Activated T-cell treated with anti-CD3 and anti-CD28 coated beads, Interleukin-2, amount 50 U/mL, for 72 hours (primary cell): ENCODE results near the gene ZFP91. TPM values are rescaled to one million over a fixed set of nuclear protein-coding genes. Genes with fewer than 3 reads are reported as not detected.

Experiments
- ATAC-seq, 2 donors: fragments of 150-1000 bp; cut with Tn5 transposase; replicated peaks in 1 of 2; 2 replicates each; pipeline ENCODE4 v1.10.0; 2021; ENCODE audit warnings: moderate library complexity in 2 of 2, mild to moderate bottlenecking in 1 of 2
- DNase-seq, 2 donors: peaks; one replicate each; pipeline ENCODE4 v3.0.0; 2021 to 2022; ENCODE audit warnings: mixed read lengths in 1 of 2
- H3K27ac Mint-ChIP-seq: one replicate; pipeline ENCODE4 v1.8.0; 2022; ENCODE audit warnings: mild to moderate bottlenecking, moderate library complexity, mixed read lengths
- H3K27me3 Mint-ChIP-seq: one replicate; pipeline ENCODE4 v1.8.0; 2022; ENCODE audit warnings: low read depth, mixed read lengths
- H3K36me3 Mint-ChIP-seq, 2 donors: one replicate each; pipeline ENCODE4 v1.8.0; 2022; ENCODE audit warnings: mixed read lengths in 2 of 2, mild to moderate bottlenecking in 1 of 2; ENCODE audit not compliant: insufficient read depth in 2 of 2
- H3K4me1 Mint-ChIP-seq: one replicate; pipeline ENCODE4 v1.8.0; 2022; ENCODE audit warnings: low read depth, mixed read lengths
- H3K4me3 Mint-ChIP-seq, 2 donors: one replicate each; pipeline ENCODE4 v1.8.0; 2022; ENCODE audit warnings: mild to moderate bottlenecking in 2 of 2, mixed read lengths in 2 of 2, moderate library complexity in 2 of 2
- H3K9me3 Mint-ChIP-seq, 2 donors: one replicate each; pipeline ENCODE4 v1.8.0; 2022; ENCODE audit warnings: mixed read lengths in 2 of 2
- total RNA-seq, 2 donors: library from RNA; stranded (reverse); gene quantifications; one replicate each; pipeline ENCODE4 v1.2.3, GENCODE V29; 2022

The ZFP91 gene
- total RNA-seq, 2 donors from 2014 or later, result 43.4 to 48.4 TPM

DNA sequence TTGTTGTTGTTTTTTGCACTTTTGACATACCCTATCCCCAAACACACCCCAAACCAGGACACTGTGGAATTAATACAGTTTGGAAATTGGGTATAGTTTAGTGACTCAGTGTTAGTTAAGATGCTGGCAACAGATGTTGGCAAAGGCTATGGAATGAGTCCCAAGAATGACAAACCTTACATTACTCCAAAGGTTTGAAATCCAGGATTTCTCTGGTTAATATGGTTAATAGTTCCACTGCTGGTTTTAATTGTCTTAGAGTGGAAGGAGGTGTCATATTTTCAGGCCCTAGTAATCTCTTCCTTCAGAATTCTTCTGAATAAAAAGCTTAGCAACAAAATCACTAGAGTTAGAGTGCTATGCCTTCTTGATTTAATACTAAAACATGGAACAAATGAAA, 4.0 kb upstream of the ZFP91 start:
- peak overlapping the region; percentile 86 to 89 for H3K4me3 Mint-ChIP-seq
- peaks cover 54% of the 10 kb centered on the region for H3K4me1 Mint-ChIP-seq
- H3K36me3 Mint-ChIP-seq, result peaks cover 20 to 25% of the 10 kb centered on the region in 2 donors
- DNase-seq (no peak), ATAC-seq (no peak)
- no peaks in the 10 kb centered on the region for H3K27me3 Mint-ChIP-seq
- no peaks in the 10 kb centered on the region for H3K9me3 Mint-ChIP-seq
- H3K27ac Mint-ChIP-seq, result peak overlapping the region; percentile 97

GRCh38 chr11:58575377-58576020, 3.4 kb upstream of the ZFP91 start, which contains the start of gene LPXN:
Gene LPXN, minus strand, starts transcription at chr11:58575856. Its CDS starts 84 bp downstream, at chr11:58575772.
- peaks cover 48% of the 10 kb centered on the region for H3K4me1 Mint-ChIP-seq
- peaks cover 19 to 25% of the 10 kb centered on the region in 2 donors for H3K36me3 Mint-ChIP-seq
- H3K4me3 Mint-ChIP-seq, result peak within 1 kb of the TSS; percentile 86 to 89
- H3K9me3 Mint-ChIP-seq, result no peaks in the 10 kb centered on the region
- peak in 1 of 2 donors; percentile 2 for ATAC-seq
- no peaks in the 10 kb centered on the region for H3K27me3 Mint-ChIP-seq
- peak; percentile 52 to 57 for DNase-seq
- peak within 1 kb of the TSS; percentile 97 for H3K27ac Mint-ChIP-seq

GRCh38 chr11:58576887-58577471, 1.9 kb upstream of the ZFP91 start:
- Mint-ChIP-seq H3K4me3 (peak overlapping the region; percentile 86 to 89), H3K36me3 (peaks cover 17 to 19% of the 10 kb centered on the region in 2 donors), H3K27ac (peak overlapping the region; percentile 97), H3K27me3 (no peaks in the 10 kb centered on the region), H3K9me3 (no peaks in the 10 kb centered on the region), H3K4me1 (peaks cover 53% of the 10 kb centered on the region)
- DNase-seq (no peak), ATAC-seq (no peak)

- Mint-ChIP-seq H3K4me1 (peaks cover 55% of the 10 kb centered on the region), H3K4me3 (peak overlapping the region; percentile 86 to 89), H3K27me3 (no peaks in the 10 kb centered on the region), H3K36me3 (peaks cover 17 to 22% of the 10 kb centered on the region in 2 donors), H3K9me3 (no peaks in the 10 kb centered on the region), H3K27ac (peak overlapping the region; percentile 97)
- DNase-seq, result peak; percentile 77 to 88
- peak; percentile 62 to 63 for ATAC-seq
Observed at GRCh38 chr11:58577555-58578135, 1.2 kb upstream of the ZFP91 start.

- H3K9me3 Mint-ChIP-seq, result no peaks in the 10 kb centered on the region
- peaks cover 17 to 22% of the 10 kb centered on the region in 2 donors for H3K36me3 Mint-ChIP-seq
- H3K4me1 Mint-ChIP-seq, result peaks cover 59% of the 10 kb centered on the region
- H3K4me3 Mint-ChIP-seq, result peak overlapping the region; percentile 86 to 89
- DNase-seq, result peak; percentile 91 to 92
- H3K27me3 Mint-ChIP-seq, result no peaks in the 10 kb centered on the region
- peak overlapping the region; percentile 97 for H3K27ac Mint-ChIP-seq
- no peak for ATAC-seq
Observed at GRCh38 chr11:58578136-58578634, 678 bp upstream of the ZFP91 start.

DNA sequence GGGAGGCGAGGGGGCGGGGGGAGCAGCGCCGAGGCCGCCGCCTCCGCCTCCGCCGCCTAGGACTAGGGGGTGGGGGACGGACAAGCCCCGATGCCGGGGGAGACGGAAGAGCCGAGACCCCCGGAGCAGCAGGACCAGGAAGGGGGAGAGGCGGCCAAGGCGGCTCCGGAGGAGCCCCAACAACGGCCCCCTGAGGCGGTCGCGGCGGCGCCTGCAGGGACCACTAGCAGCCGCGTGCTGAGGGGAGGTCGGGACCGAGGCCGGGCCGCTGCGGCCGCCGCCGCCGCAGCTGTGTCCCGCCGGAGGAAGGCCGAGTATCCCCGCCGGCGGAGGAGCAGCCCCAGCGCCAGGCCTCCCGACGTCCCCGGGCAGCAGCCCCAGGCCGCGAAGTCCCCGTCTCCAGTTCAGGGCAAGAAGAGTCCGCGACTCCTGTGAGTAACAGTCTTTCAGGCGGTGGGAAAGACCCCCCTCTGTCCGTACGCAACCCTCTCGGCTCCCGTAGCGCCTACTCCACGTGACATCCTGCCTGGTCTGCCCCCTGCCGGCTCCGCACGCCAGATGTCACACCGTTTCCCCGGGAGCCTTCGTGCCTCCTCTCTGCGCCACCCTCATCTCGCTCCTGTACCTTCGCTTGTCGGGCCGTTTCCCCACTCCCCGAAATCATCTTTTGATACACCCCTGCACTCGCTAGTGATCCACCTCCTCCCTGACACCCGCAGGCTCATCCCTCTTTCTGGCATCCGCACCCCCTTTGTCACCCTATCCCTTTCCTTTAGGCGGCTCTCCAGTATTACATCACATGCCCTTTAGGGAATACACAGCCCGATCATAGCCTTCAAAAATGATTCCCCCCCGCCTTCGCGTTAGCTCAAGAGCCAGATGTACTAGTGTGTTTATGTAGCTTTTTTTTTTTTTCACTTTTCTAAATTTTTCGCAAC, 598 bp downstream of the ZFP91 start:
- H3K27me3 Mint-ChIP-seq, result no peaks in the 10 kb centered on the region
- ATAC-seq, result peak; percentile 47 to 51
- peak overlapping the region; percentile 86 to 98 for H3K4me3 Mint-ChIP-seq
- peaks cover 62% of the 10 kb centered on the region for H3K4me1 Mint-ChIP-seq
- H3K9me3 Mint-ChIP-seq, result no peaks in the 10 kb centered on the region
- H3K27ac Mint-ChIP-seq, result peak overlapping the region; percentile 100
- peak; percentile 91 to 96 for DNase-seq
- peaks cover 17 to 23% of the 10 kb centered on the region in 2 donors for H3K36me3 Mint-ChIP-seq

GRCh38 chr11:58580311-58580710, 1.4 kb downstream of the ZFP91 start:
- no peaks in the 10 kb centered on the region for H3K27me3 Mint-ChIP-seq
- H3K4me3 Mint-ChIP-seq, result peak overlapping the region; percentile 86 to 98
- ATAC-seq (no peak), DNase-seq (no peak)
- peaks cover 13 to 18% of the 10 kb centered on the region in 2 donors for H3K36me3 Mint-ChIP-seq
- H3K27ac Mint-ChIP-seq, result peak overlapping the region; percentile 100
- H3K4me1 Mint-ChIP-seq, result peaks cover 65% of the 10 kb centered on the region
- H3K9me3 Mint-ChIP-seq, result no peaks in the 10 kb centered on the region

GRCh38 chr11:58582437-58582836, 3.6 kb downstream of the ZFP91 start:
- no peak for DNase-seq
- H3K4me1 Mint-ChIP-seq, result peaks cover 61% of the 10 kb centered on the region
- peak overlapping the region; percentile 85 to 86 for H3K4me3 Mint-ChIP-seq
- peak overlapping the region; percentile 64 for H3K27ac Mint-ChIP-seq
- H3K9me3 Mint-ChIP-seq, result no peaks in the 10 kb centered on the region
- peaks cover 14 to 29% of the 10 kb centered on the region in 2 donors for H3K36me3 Mint-ChIP-seq
- no peaks in the 10 kb centered on the region for H3K27me3 Mint-ChIP-seq
- no peak for ATAC-seq

DNA sequence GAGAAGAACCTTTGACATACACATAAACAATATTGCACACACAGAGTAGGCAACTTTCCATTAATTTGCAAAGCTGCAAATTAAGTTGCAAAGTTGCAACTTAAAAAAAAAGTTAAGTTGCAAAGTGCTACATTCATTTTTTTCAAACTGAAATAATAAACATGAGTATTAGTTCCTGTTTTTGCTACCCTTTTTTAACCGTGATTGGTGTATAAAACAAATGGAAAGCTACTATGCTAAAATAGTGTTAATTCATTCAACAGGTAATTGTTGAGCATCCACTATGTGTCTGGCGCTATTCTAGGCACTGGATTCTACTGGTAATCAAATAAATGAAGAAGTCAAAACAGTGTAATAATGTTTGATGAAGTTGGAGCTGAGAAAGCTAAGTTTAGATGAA, 8.1 kb downstream of the ZFP91 start:
- Mint-ChIP-seq H3K36me3 (peaks cover 4 to 29% of the 10 kb centered on the region in 2 donors), H3K27ac (peak overlapping the region; percentile 4)

GRCh38 chr11:58591659-58592058, 12.8 kb downstream of the ZFP91 start:
- ATAC-seq (no peak), DNase-seq (no peak)
- H3K4me1 Mint-ChIP-seq, result peaks cover 85% of the 10 kb centered on the region
- H3K4me3 Mint-ChIP-seq, result peak overlapping the region; percentile 31 to 39
- H3K27me3 Mint-ChIP-seq, result no peaks in the 10 kb centered on the region
- H3K36me3 Mint-ChIP-seq, result peaks cover 9 to 28% of the 10 kb centered on the region in 2 donors
- H3K9me3 Mint-ChIP-seq, result no peaks in the 10 kb centered on the region
- peak overlapping the region; percentile 58 for H3K27ac Mint-ChIP-seq

More for the DNA sequence above, 8.1 kb downstream of the ZFP91 start:
- Mint-ChIP-seq H3K4me1 (peaks cover 81% of the 10 kb centered on the region), H3K9me3 (no peaks in the 10 kb centered on the region), H3K4me3 (no peak overlapping the region), H3K27me3 (no peaks in the 10 kb centered on the region)
- no peak for DNase-seq
- no peak for ATAC-seq

DNA sequence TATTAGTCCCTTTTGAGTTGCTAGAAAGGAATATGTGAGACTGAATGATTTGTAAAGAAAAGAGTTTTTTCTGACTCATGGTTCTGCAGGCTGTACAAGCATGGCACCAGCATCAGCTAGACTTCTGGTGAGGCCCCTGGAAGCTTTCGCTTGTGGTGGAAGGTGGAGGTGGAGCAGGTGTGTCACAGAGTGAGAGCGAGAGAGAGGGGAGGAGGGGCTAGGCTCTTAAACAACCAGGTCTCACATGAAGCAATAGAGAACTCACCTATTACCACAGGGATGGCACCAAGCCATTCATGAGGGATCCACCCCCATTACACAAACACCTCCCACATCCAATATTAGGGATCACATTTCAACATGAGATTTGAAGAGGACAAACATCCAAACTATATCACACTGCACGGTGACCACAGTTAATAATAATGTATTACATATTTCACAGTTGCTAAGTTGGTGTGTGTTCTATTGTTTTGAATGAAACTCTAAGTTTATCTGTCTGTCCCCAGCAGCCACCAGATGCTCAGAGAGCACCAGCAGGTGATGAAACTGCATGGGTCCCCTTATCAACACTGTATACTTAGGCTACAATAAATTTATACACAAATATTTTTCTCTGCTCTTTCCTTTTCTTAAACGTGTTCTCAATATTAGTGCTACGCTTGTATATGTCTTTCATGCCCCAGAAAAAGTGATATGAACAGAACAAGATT, 14.1 kb downstream of the ZFP91 start:
- H3K36me3 Mint-ChIP-seq, result peaks cover 11 to 26% of the 10 kb centered on the region in 2 donors

GRCh38 chr11:58594826-58595225, 16.0 kb downstream of the ZFP91 start:
- Mint-ChIP-seq H3K4me3 (no peak overlapping the region), H3K36me3 (peaks cover 9 to 29% of the 10 kb centered on the region in 2 donors), H3K4me1 (peaks cover 91% of the 10 kb centered on the region), H3K27ac (peak overlapping the region; percentile 32), H3K27me3 (no peaks in the 10 kb centered on the region), H3K9me3 (no peaks in the 10 kb centered on the region)
- ATAC-seq, result no peak
- DNase-seq, result no peak

More for the DNA sequence above, 14.1 kb downstream of the ZFP91 start:
- peaks cover 88% of the 10 kb centered on the region for H3K4me1 Mint-ChIP-seq
- no peaks in the 10 kb centered on the region for H3K9me3 Mint-ChIP-seq
- peak overlapping the region; percentile 38 to 52 for H3K4me3 Mint-ChIP-seq
- peak; percentile 91 to 93 for ATAC-seq
- H3K27ac Mint-ChIP-seq, result peak overlapping the region; percentile 70
- DNase-seq, result peak; percentile 55 to 73
- no peaks in the 10 kb centered on the region for H3K27me3 Mint-ChIP-seq
